ENCODE measurements around the gene CGNL1.

CGNL1 gene

DNA sequence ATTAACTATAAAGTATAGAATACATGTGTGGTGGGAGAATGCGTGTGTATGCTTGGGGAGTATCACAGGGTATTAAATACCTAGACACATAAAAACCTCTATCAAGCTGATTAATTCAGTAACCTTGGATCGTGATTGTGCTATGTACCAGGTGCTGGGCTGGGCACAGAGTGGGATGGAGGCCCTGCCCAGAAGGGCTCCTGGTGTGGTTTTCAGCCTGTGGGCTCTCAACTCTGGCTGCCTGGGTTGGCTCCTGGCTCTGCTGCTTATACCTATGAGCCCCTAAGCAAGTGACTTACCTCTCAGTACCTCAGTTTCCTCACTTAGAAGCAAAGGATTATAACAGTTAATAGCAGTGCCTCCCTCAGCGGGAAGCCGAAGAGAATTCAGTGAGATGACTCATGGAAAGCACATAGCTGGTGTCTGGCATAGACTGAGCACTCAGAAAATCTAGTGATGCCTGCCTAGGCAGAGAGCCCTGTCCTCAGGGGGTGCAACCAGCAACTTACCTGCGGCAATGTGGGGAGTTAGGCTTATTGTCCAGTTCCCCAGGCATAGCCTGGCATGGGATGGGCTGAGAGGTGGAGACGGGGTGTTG is 124.8 kb downstream of the CGNL1 start:
- no peak for DNase-seq

DNA sequence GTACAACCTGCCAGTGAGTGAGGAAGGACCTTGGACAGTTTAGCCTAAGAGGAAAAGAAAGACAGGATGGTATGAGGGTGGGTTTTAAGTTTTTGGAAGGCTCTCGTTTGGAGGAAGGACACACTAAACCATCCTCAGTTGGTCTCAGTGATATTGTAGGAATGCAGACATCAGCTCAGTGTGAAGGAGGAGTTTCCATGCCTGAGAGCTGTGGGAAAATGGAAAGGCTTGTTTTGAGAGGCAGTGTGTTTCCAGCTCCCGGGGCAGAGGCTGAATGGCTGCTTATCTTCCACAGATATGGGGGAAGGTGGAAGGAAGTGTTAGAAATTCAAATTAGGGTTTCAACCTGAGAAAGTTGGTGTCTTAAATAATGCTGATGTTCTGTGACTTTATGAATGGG is 125.8 kb downstream of the CGNL1 start:
- no peak for DNase-seq

DNA sequence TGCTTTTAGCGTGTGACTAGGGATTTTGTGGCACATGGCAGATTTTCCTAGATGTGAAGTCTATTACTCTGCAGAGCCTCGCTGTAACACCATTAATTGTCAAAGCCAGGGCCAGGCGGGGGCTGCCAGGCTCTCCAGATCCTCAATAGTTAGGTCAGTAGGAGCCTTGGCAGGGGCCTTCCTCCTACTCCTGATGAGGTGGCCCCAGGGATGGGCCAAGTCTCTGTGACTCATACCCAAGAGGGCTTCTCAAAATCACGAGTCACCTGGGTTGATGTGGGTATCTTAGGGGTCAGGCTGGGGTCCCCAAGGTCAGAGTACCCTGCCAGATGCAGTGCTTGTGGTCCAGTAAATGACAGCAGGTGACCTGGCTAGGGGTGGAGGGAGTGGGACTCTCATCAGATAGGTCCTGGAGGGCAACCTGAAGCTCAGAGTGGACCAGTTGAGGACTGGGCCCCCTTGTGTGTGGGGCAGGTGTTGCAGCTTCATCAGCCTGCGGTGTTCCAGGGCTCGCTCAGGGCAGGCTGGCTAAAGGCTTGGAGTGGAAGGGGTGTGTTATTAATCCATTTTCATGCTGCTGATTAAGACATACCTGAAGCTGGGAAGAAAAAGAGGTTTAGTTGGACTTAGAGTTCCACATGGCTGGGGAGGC is 126.9 kb downstream of the CGNL1 start:
- no peak for DNase-seq

DNA sequence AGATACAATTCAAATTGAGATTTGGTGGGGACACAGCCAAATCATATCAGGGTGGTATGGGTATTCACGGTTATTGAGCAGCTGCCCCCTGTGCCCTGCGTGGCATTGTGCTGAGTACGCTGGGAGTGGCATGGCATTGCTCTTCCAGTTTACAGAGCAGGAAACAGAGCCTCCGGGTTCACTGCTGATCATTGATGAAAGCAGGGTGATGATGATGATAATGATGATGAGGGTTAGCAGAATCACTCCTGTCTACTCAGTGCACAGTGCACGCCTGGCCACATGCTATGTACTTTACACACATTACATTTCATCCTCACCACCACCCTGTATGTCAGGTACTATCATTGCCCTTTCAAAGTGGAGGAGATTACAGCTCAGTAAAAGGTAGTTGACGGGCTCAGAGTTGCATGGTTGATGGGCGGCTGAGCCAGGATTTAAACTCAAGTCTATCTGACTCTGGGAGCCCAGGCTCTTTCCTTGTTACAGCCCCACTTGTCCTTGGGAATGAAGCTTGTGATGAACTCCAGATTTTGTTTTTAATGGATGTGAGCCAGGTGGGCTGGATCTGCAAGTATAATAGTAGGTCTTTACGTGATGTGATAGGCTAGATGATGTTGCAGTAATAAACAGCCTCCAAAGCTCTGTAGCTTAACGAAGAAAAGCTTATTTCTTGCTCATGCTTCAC is 127.8 kb downstream of the CGNL1 start:
- no peak for DNase-seq

DNA sequence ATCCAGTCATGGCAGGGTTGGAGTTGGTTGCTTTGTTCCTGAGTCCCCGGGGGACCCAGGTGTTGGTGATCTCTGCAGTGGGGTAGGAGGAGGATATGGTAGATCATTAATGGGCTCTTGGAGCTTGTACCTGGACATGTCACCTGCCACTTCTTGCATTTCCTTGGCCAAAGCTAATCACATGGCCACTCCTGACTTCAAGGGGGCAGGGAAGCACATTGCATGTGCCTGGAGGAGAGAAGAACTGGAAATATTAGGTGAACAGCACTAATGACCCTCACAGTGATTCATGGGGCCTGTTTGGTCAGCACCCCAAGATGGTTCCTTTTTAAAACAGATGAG is 128.3 kb downstream of the CGNL1 start:
- DNase-seq = no peak

DNA sequence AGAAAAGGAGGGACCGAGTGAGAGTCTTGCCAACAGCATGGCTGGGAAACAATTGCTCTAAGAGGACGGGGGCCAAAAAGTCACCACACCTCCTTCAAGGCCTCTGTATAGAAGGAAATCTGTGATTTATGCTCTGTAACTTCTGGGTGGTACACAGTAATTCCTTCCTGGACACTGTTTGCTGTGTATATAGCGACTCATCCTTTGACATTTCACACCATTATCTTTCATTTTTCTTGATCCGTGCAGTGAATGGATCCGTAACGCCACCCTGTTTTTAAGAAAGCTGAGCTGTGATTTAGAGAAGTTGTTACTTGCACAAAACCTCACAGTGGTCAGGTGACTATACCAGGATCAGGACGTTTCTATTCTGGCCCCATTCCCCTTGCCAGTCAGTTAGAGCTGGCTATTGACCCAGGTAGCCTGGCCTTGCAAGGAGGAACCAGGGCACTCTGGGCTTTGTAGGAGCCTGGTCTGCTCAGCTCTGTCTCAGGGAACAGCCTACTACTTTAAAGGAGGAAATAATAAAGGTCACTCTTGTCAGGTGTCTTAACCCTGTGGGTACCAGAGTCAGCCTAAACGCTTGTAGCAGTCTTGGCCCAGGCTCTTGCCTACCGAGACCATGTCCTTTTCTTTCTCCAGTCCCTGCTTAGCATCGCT is 128.9 kb downstream of the CGNL1 start:
- no peak for DNase-seq

DNA sequence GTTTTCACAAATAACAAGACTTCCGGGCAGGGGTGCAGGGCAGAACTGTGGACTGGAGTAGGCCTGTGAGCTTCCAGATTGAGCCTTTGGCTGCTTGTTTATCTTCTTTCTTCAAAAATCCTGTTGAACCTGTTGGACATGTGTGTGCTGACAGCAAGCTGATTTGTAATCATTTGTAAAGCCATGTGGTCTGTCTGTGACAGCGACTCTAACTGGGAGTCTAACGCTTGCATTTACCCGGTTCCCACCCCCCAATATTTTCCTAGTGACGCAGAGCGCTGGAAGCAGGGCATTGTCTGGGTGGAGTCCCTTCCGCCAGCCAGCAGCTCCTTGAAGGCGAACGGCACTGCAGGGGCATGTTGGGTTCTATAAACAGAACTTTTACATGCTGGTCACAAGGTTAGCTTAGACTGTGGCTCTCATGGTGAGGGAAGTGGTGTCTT is 129.7 kb downstream of the CGNL1 start:
- DNase-seq = no peak

DNA sequence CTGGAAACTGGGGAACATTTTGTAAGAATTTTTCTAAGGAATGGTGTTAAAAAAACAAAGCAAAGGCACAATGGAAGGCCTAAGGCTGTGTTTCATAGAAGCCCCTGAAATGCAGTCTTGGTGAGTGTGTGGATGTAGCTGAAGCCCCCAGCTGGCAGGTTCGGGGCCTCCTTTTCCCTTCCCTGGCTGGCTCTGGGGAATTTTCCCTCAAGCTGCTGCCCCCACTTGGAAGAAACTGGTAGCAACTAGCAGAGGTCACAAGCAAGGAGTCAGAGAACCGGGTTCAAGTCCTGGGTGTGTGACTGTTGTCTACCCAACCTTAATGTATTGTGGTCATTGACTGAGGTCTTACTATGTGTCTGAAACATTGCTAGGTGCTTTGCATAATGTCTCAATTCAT is 130.1 kb downstream of the CGNL1 start:
- no peak for DNase-seq

DNA sequence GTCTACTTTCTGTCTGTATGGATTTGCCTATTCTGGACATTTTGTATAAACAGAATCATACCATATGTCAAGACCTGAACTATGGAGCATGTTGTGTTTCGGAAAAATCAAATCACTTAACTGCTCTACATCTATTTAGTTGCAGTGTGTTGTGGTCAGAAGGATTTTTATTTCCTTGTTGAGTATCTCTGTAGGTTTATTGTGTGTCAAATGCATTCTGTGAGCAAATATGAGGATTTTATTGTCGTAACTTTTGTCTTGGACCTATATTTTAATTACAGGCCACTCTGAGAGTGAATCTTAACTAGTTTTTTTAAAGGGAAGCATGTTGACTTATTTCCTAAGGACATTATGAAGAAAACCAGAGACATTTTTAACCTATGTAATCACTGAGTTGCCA is 130.8 kb downstream of the CGNL1 start:
- no peak for DNase-seq

DNA sequence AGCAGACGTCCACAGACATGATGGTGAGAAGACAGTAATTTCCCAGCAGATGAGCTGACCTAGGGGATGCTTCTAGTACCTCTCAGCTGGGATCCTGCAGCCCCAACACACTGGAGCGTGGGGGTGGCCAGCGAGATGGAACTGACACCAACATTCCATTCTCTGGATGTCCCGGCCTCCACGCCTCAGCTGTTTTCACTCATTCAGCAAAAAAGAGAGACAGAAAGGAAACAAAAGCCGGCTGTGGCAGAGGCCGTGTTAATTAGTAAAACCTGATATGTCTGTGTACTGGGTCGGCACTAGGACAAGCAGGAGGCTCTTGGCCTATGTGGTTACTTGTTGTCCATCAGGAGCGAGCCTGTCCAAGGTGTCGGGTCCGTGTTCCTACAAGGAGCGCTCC is 132.8 kb downstream of the CGNL1 start:
- DNase-seq = no peak

DNA sequence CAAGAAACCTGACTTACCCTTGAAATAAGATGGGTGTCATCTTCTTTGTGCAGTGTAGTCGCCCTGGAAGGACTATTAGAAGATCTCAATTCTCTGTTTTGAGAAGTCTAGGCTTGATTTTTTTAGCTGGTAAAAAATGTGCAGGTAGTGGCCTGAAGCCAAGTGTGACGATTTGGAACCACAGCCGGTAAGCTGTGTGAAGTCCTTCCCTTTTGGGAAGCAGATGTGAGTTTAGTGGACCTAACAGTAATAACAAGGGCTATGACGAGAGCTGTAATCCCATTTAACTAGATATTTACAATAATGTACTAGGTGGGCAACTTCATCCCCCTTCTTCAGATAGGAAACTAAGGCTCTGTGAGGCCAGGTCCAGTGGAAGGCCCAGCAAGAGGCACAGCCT is 133.7 kb downstream of the CGNL1 start:
- no peak for DNase-seq

DNA sequence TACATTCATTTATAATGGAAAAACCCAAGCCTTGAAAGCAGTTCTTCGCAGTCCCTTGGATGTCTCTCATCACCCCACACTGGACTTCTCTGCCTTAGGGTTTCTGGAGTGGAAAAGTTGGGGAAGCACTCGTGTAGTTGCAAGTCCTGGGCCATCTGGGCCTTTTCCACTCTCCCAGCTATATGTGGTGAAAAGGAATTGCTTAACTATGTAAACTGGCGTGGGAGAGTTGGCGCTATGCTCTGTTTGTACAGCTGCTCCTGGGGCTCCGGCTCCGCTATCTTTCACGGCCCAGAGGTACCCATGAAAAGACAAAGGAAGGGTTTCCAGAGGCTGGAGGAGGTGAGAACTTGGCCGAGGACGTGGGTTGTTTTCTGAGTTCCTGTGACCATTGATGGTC is 134.3 kb downstream of the CGNL1 start:
- DNase-seq = no peak

DNA sequence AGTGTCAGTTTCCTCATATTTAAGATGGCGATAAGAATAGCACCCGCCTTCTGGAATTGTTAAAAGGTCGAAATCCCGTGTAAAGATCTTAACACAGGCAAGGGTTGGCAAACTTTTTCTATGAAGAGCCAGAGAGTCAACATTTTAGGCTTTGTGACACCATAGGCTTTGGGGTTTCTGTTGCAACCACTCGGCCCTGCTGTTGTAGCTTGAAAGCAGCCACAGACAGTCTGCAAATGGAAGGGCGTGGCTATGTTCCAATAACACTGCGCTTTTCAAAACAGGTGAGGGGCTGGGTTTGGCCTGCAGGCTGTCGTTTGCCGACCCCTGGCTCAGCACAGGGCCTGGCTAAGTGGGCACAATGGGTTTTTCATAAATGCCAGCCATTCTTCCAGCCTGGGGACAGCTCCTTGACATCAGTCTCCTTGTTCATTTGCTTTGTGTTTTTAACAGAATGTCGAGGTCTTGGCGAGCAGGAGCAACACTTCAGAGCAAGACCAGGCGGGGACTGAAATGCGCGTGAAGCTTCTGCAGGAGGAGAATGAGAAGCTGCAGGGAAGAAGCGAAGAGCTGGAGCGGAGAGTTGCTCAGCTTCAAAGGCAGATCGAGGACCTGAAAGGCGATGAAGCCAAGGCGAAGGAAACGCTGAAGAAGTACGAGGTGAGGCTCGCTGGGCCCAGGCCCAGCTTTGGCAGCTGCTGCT is 140.2 kb downstream of the CGNL1 start:
- no peak for DNase-seq

DNA sequence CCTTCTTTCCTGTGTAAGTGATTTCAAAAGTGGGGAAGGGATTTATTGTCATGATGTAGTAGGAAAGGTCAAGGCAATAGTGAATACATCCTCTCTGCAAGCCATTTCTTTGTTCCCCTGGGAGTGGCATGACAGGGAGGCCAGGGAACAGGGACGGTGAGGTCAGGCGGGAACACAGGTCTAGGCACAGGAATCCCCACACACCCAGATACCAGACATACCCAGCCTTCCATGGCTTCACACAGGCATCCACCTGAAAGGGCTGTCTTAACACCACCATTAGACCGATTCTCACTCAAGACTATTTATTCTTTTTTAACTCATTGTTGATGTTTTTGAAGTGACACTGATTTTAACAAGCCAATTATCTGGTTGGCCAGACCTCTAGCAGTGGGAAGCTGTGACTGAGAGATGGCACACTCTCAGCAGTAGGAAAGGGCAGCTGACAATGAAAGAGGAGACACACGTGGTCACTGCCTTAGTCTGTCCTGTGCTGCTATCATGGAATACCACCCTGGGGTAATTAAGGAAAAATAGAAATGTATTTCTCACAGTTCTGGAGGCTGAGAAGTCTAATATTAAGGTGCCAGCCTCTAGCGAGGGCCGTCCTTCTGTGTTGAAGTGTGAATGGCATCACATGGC is 140.8 kb downstream of the CGNL1 start:
- no peak for DNase-seq

DNA sequence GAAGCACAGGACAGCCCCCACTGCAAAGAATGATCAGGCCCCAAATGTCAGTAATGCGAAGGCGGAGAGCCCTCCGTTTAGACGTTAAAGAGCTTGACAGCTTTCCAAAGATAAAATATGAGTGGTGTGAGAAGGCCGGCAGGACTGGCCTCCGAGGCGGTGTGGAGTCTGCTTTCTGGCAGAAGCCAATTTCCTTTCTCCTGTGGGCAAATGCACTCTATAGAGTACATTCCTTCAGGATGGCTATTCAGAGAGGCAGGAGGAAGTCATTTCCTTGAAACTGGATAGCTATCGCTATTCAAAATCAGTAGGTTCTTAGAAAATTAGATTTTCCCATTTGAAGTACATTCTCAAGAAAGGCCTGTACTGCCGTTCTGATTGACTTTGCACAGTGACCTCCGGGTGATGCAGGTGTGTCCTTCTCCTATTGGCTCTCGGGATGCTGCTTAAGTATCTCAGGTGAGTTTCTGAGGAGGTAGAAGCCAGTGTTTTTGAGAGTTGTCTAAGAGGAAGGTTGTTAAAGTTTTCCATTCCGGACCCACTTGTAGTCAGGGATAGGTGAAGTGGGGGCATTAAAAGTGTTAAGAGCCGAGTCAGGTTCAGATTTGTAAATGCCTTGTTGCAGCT is 142.6 kb downstream of the CGNL1 start:
- no peak for DNase-seq

DNA sequence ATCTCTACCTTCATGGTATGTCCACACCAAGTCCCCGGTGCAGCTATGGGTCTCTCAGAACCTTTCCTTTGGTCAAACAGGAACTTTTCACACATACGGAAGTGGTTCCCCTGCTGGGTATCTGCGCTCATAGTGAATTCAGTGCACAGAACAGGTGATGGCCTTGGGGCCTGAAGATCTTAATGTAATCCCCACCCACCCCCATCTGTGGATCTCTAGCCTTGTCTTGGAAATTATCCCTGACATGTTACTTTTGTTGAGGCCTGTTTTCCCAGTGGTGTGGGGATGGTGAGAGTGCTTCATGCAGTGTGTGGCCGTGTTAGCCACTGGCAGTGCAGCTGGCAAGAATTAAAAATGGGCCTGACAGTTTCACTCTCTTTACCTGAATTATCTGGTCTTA is 143.5 kb downstream of the CGNL1 start:
- no peak for DNase-seq

DNA sequence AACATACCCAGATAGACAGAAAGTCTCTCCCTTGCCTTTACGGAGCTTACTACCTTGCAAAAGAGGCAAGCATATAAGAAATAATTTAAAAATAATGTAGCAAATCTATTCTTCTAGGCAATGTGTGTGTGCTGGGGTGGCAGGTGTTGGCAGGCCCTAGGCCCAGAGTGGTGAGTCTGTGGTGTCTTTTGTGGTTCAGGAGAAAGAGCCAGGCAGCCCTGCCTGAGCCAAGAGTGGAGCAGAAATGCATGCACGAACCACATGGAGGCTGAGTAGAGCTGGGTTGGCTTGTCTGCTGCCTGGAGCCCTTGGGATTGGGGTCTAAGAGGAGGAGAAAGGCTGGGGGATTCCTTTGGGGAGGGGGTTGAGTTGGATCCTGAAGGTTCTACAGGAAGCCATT is 145.2 kb downstream of the CGNL1 start:
- DNase-seq = no peak

DNA sequence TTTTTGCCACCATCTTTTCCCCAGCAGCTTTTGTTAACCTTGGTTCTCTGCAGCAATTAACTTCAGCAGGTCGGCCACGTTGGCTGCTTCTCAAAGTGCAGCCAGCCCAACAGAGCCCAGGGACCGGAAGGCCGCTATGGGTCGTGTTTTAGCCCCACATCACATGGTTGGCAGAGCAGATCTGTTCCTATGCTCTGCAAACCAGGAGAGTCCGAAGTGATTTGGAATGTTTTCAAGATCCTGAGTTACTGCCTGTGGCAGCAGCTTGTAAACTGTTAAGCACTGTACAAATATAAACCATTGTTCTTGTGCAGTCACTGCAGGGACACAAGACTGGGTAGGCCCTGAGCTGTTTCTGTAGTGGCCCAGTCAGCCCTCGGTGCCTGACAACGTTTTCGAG is 145.8 kb downstream of the CGNL1 start:
- DNase-seq = no peak

DNA sequence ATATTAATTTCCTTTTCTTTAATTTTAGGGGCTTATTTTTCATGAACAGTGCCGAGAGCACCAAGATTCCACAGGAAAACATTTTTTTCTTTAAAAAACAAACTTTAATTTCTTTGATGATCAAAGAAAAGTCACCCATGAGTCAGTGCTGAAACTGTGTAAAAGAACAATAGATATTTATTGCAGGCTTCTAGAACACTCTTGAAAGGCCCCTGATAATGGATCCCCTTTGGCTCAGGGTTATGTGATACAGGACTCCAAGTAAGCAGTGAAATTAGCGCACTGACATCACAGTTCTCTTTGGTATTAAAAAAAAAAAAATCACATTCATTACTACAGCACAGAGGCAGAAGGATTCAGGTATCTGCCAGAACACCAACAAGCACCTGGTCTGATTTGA is 149.3 kb downstream of the CGNL1 start:
- no peak for DNase-seq

DNA sequence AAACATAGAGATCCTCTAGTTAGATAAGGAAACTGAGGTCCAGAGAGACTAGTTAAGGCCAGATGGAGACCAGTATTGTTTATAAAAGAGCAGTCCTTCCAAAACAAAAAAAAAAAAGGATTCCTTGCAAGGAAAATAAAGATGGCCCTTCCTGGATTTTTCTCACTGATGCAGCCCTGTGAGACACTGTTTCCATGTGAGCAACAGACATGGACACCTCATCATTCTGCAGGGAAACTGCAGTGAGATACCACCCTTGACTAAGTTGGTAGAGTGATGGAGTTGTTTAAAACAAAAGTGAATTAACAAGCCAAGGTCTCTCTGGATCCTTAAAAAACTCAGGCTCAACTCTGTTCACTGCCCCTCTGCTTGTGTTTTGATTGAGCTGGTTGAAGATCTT is 149.8 kb downstream of the CGNL1 start:
- DNase-seq = no peak

DNA sequence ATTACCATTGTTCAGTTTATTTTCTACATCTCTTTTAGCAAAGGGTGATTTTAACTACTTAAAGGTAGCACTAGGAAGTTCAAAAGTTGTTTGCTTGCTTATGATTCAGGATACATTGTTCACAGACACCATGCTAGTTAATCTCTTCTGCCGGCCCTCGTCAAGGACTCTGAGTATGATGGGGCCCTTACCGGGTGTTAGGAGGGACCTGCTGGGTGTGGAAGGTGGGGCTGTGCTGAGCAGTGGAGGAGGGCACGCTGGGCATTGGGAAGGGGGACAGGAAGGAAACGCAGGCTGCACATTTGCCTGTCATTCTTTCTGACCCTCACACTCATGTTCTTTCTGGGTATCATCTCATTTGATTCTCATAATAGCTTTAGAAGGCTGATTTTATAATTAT is 150.3 kb downstream of the CGNL1 start:
- no peak for DNase-seq

DNA sequence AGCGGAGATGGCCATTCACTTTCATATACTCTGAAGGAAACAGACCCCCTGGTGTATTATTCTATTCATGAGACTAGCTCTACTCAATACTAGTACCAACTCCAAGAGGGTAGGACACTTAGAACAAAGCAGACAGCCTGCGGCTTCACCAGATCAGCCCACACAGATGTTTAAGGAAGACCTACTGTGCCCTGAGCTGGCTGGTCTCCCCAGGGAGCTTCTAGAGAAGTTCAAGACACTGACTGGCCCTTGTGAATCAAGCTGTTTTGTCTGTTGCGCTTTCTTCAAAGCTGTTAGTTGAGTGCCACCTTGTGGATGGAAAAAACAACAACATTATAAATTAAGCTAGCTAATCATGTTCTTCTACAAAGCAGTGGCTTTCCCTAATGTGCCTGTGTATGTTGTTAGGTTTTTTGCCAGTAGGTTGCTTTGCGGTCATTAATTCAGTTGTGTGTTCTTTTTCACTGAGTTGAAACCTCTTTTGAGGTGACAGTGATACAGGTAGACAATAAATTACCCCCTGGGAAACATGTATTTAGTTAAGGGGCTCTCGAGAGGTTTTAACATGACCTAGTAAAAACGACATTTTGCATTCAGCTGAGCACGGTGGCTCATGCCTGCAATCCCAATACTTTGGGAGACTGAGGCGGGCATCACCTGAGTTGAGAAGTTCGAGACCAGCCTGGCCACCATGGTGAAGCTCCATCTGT is 151.2 kb downstream of the CGNL1 start:
- DNase-seq = no peak
